K562 (cell line): Measurements from ENCODE around the gene FAM180B. TPM values are rescaled to one million over a fixed set of nuclear protein-coding genes. Genes with fewer than 3 reads are reported as not detected.

ENCODE experiments used
- ATAC-seq: fragments of 200-7000 bp; cut with Tn5 transposase; 3 replicates; pipeline ENCODE4 v1.9.1; 2020; ENCODE audit warnings: moderate library complexity
- BruUV-seq: library from RNA; stranded (reverse); fragments of 400-500 nt; replicated peaks from 2 replicates; lab custom pipeline; 2021; lab: Mats Ljungman, UMichigan
- CTCF ChIA-PET: fragments of 300-600 bp; formaldehyde crosslinking; extraction: SDS; loops from one replicate; lab custom pipeline; 2021; ENCODE audit warnings: low intra/inter-chr PET ratio; lab: Yijun Ruan, JAX
- POLR2A ChIA-PET: fragments of 300-600, 350-650 bp; sonication (Branson Sonifier 250); formaldehyde crosslinking; extraction: SDS; loops from one replicate; lab custom pipeline; 2021; ENCODE audit warnings: antibody characterized with exemption, inconsistent platforms; lab: Yijun Ruan, JAX
- DNase-seq, 4 experiments: peaks; one replicate each; pipeline versions ENCODE4 v3.0.0 to v3.0.0-alpha.2; 2011 to 2018; ENCODE audit warnings: low spot score in 3 of 4, mixed read lengths in 3 of 4; ENCODE audit errors: extremely low read depth in 1 of 4
- FAIRE-seq: peaks from 2 replicates; lab custom pipeline; 2011; peaks lifted over from hg19 to GRCh38; lab: Jason Lieb, UNC
- H2AFZ ChIP-seq: 2 replicates; pipeline ENCODE4 v1.6.0; 2011; ENCODE audit warnings: low read depth, low read length, control low read depth, inconsistent platforms
- H3K27ac ChIP-seq: fragments of 200-600 bp; 3 replicates; pipeline ENCODE4 v1.8.0; 2011; ENCODE audit warnings: low read depth, mild to moderate bottlenecking, control low read depth, inconsistent platforms, low read length, moderate library complexity, mixed read lengths; ENCODE audit errors: extremely low read depth
- H3K27me3 ChIP-seq, 2 experiments: fragments of 300-600 bp in 1 of 2; 2 replicates in 1 of 2; 3 replicates in 1 of 2; pipeline versions ENCODE4 v1.6.0 to v1.8.0; 2011; ENCODE audit warnings: inconsistent platforms in 2 of 2, low read length in 2 of 2, mild to moderate bottlenecking in 1 of 2, mixed read lengths in 1 of 2, moderate library complexity in 1 of 2; ENCODE audit not compliant: control insufficient read depth in 2 of 2, insufficient read depth in 2 of 2
- H3K36me3 ChIP-seq: fragments of 300-600 bp; 3 replicates; pipeline ENCODE4 v1.8.0; 2011; ENCODE audit warnings: mild to moderate bottlenecking, low read length, inconsistent platforms; ENCODE audit not compliant: control insufficient read depth, insufficient read depth
- H3K4me1 ChIP-seq, 2 experiments: fragments of 200-600 bp in 1 of 2; replicated peaks in 1 of 2; 2 replicates in 1 of 2; 3 replicates in 1 of 2; pipeline versions ENCODE4 v1.5.1 to v1.8.0; 2011; ENCODE audit warnings: inconsistent platforms in 2 of 2, low read length in 2 of 2, mild to moderate bottlenecking in 1 of 2, mixed read lengths in 1 of 2, moderate library complexity in 1 of 2; ENCODE audit not compliant: control insufficient read depth in 2 of 2, insufficient read depth in 2 of 2
- H3K4me2 ChIP-seq: 2 replicates; pipeline ENCODE4 v1.6.1; 2011; ENCODE audit warnings: low read length, control low read depth, inconsistent platforms, mixed read lengths; ENCODE audit not compliant: insufficient read depth
- H3K4me3 ChIP-seq: fragments of 200-600 bp; sonication (generic), shearing (Covaris generic); 2 replicates; pipeline ENCODE4 v1.5.1; 2016; ENCODE audit warnings: control low read depth, inconsistent platforms
- H3K79me2 ChIP-seq: fragments of 200-600 bp; 3 replicates; pipeline ENCODE4 v1.8.0; 2011; ENCODE audit warnings: low read length, inconsistent platforms; ENCODE audit not compliant: control insufficient read depth, insufficient read depth
- H3K9ac ChIP-seq, 2 experiments: 2 replicates each; pipeline versions ENCODE4 v1.6.0 to v1.6.1; 2011; ENCODE audit warnings: low read depth in 2 of 2, low read length in 2 of 2, control low read depth in 1 of 2, inconsistent platforms in 1 of 2, mild to moderate bottlenecking in 1 of 2, mixed read lengths in 1 of 2; ENCODE audit not compliant: insufficient read depth in 1 of 2
- H3K9me1 ChIP-seq: one replicate; pipeline ENCODE4 v1.6.0; 2011; ENCODE audit warnings: inconsistent platforms, mild to moderate bottlenecking, low read length, moderate library complexity; ENCODE audit not compliant: control insufficient read depth, insufficient read depth
- H3K9me3 ChIP-seq: replicated peaks from 2 replicates; pipeline ENCODE4 v1.5.1; 2011; ENCODE audit warnings: low read depth, low read length, inconsistent platforms; ENCODE audit not compliant: control insufficient read depth, insufficient read depth
- H4K20me1 ChIP-seq: replicated peaks from 2 replicates; pipeline ENCODE4 v1.6.1; 2011; ENCODE audit warnings: low read length, inconsistent platforms, mixed read lengths; ENCODE audit not compliant: control insufficient read depth, insufficient read depth
- BRCA1 ChIP-seq, 2 experiments: fragments of 450-650 bp in 1 of 2; sonication (generic) in 1 of 2; formaldehyde crosslinking in 1 of 2; IDR thresholded peaks; 2 replicates each; pipeline versions ENCODE4 v1.5.0 to v1.6.1; 2017 to 2020; ENCODE audit warnings: mild to moderate bottlenecking in 1 of 2, missing genetic modification reagents in 1 of 2
- CC2D1A ChIP-seq: fragments of 450-650 bp; IDR thresholded peaks from 2 replicates; pipeline ENCODE4 v1.6.1; 2017; ENCODE audit warnings: mild to moderate bottlenecking
- FOXP4 ChIP-seq: sonication (generic); formaldehyde crosslinking; IDR thresholded peaks from 2 replicates; pipeline ENCODE4 v1.8.0; 2022; ENCODE audit warnings: mild to moderate bottlenecking, missing genetic modification reagents, borderline replicate concordance
- SMARCA4 ChIP-seq: fragments of 450-650 bp; IDR thresholded peaks from 2 replicates; pipeline ENCODE4 v1.6.1; 2016
- TAF15 ChIP-seq: fragments of 200-400 bp; formaldehyde crosslinking; IDR thresholded peaks from 2 replicates; pipeline ENCODE4 v1.6.1; 2017; ENCODE audit warnings: mild to moderate bottlenecking, low read depth, low read length, moderate library complexity
- ZNF174 ChIP-seq: fragments of 250-450 bp; sonication (Bioruptor Pico); IDR thresholded peaks from 2 replicates; pipeline ENCODE4 v1.4.0; 2020; ENCODE audit warnings: mild to moderate bottlenecking
- ZNF583 ChIP-seq: fragments of 250-450 bp; sonication (Bioruptor Pico); IDR thresholded peaks from 2 replicates; pipeline ENCODE4 v1.4.0; 2020
- WGBS: fragments of 100-300 bp; shearing (Covaris generic); methylation state at CpG from one replicate; pipeline ENCODE4 v1.1.6; 2016; ENCODE audit warnings: low coverage, mixed read lengths; ENCODE audit not compliant: insufficient coverage; ENCODE audit errors: missing lambda C conversion rate; 5-methylcytosine and 5-hydroxymethylcytosine counted together
- in situ Hi-C: fragments of 300-500 bp; cut with MboI; formaldehyde crosslinking; loops from 4 replicates; pipeline ENCODE4 v1.15.0; 2018; ENCODE audit warnings: inconsistent platforms, mixed read lengths
- intact Hi-C: fragments of 100-400 bp; cut with micrococcal nuclease; formaldehyde crosslinking; loops from 2 replicates; pipeline ENCODE4 v1.14.2; 2022
- polyA plus RNA-seq, 8 experiments: library from polyadenylated mRNA; depleted of rRNA in 4 of 8; stranded (reverse) in 5 of 8; unstranded in 3 of 8; fragments of >200 nt; fragmentation: Nextera tagmentation in 2 of 8; fragmentation: Illumina TruSeq in 1 of 8; extraction: Ambion mirVana in 2 of 8; extraction: Trizol in 1 of 8; gene quantifications; 2 replicates each; pipeline versions ENCODE4 v1.2.1 to v1.2.3, GENCODE V29; 2011 to 2014; ENCODE audit warnings: inconsistent platforms in 1 of 8, missing spikeins in 1 of 8
- total RNA-seq, 7 experiments: library from RNA; depleted of rRNA in 6 of 7; stranded (reverse); fragments of >200 nt in 6 of 7; fragmentation: Illumina TruSeq in 2 of 7; extraction: Trizol in 2 of 7; gene quantifications; 2 replicates each; pipeline versions ENCODE4 v1.2.1 to v1.2.3, GENCODE V29; 2011 to 2021; ENCODE audit warnings: low replicate concordance in 1 of 7
- TF ChIP-seq, protein P1 (sequence below): fragments of 250-450 bp; sonication (Bioruptor Pico); IDR thresholded peaks from 2 replicates; pipeline ENCODE4 v1.4.0; 2020; ENCODE audit warnings: mild to moderate bottlenecking, moderate library complexity

Gene FAM180B
- total and polyA plus RNA-seq, 9 of the 15 experiments (the other 6 are each of a cell fraction or from before 2014, with no cell fraction given) = 0.05 to 0.14 TPM; not detected in 7

DNA sequence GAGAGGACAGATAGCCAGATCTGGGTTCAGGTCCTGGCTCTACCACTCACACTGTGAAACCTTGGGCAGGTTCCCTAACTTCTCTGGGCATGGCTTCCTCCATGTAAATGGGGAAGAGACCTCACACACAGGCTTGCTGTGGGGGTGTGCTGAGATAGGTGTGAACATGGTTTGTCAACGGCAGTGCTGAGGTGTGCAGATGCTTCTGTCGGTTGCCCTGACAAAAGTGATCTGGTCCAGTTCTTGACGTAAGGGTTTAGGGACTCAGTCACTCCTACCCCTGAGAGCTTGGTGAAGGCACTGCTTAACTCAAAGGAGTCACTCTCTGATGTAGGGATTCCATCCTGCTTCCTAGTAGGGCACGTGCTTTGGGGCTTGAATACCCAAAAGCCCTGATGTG, 5.8 kb downstream of the FAM180B start:
- H2AFZ ChIP-seq = no peak overlapping the region
- peaks cover 3% of the 10 kb centered on the region for H3K9me1 ChIP-seq
- H3K4me1 ChIP-seq = peaks cover 0 to 21% of the 10 kb centered on the region in 2 experiments; a peak in 2 of 5 replicates
- no peaks in the 10 kb centered on the region for H3K36me3 ChIP-seq
- no peak; the same call in 2 of the 3 replicates for ATAC-seq
- 6% methylated on average over 4 of the region's 4 CpGs for WGBS
- CTCF ChIA-PET = no interaction called here
- TF ChIP-seq ZNF583 (no peak), TAF15 (no peak), BRCA1 (IDR thresholded peaks at IDR 0.05) (no peak), BRCA1 (CRISPR knock-in tag; IDR thresholded peaks at IDR 0.05) (no peak), ZNF174 (CRISPR knock-in tag) (no peak), FOXP4 (no peak), CC2D1A (no peak), SMARCA4 (no peak)
- TF ChIP-seq, protein P1, sequence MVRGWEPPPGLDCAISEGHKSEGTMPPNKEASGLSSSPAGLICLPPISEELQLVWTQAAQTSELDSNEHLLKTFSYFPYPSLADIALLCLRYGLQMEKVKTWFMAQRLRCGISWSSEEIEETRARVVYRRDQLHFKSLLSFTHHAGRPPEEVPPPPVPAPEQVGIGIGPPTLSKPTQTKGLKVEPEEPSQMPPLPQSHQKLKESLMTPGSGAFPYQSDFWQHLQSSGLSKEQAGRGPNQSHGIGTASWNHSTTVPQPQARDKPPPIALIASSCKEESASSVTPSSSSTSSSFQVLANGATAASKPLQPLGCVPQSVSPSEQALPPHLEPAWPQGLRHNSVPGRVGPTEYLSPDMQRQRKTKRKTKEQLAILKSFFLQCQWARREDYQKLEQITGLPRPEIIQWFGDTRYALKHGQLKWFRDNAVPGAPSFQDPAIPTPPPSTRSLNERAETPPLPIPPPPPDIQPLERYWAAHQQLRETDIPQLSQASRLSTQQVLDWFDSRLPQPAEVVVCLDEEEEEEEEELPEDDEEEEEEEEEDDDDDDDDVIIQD (CRISPR knock-in tag) = no peak
- TF ChIP-seq, all 486 proteins: peak for 0
- Histone ChIP-seq H3K4me3 (no peak overlapping the region), H3K9ac (no peak overlapping the region; a peak in 1 of 4 replicates), H3K9me3 (no peaks in the 10 kb centered on the region), H3K27me3 (peaks cover 24 to 35% of the 10 kb centered on the region in 2 experiments), H3K27ac (no peak overlapping the region), H3K4me2 (no peak overlapping the region), H3K79me2 (no peaks in the 10 kb centered on the region), H4K20me1 (no peaks in the 10 kb centered on the region)
- in situ Hi-C loops = no loop called here
- POLR2A ChIA-PET = interaction anchor here (0.7 to 6.2 kb wide), 3 partner anchors 7 to 15 kb away, joined by 3 to 35 read pairs (median 4); partner anchors contain the start of gene FAM180B
- no TSS peak for BruUV-seq
- DNase-seq (no peak), FAIRE-seq (no peak)
- intact Hi-C loops = no loop called here
